Mononuclear cell (primary cell): ENCODE measurements around the gene SELENOI. TPM values are rescaled to one million over a fixed set of nuclear protein-coding genes. Genes with fewer than 3 reads are reported as not detected.
"Not testable (repeated sequence)": the region's sequence is repeated elsewhere in the genome, so short reads cannot be mapped to it uniquely, and the experiment has no call there.

Experiments
- H3K27me3 ChIP-seq: 2 replicates; pipeline ENCODE4 v1.6.0; 2011; ENCODE audit warnings: low read length, control low read depth; ENCODE audit not compliant: insufficient read depth
- H3K4me1 ChIP-seq: 2 replicates; pipeline ENCODE4 v1.5.1; 2011; ENCODE audit warnings: mild to moderate bottlenecking, low read length, control low read depth; ENCODE audit not compliant: insufficient read depth
- H3K4me3 ChIP-seq: 2 replicates; pipeline ENCODE4 v1.5.1; 2011; ENCODE audit warnings: mild to moderate bottlenecking, low read length, moderate library complexity
- H3K9me3 ChIP-seq: 2 replicates; pipeline ENCODE4 v1.5.1; 2011; ENCODE audit warnings: low read depth, mild to moderate bottlenecking, control low read depth, low read length
- total RNA-seq: library from RNA; depleted of rRNA; stranded (reverse); fragments of >200 nt; gene quantifications from one replicate; pipeline ENCODE4 v1.2.3, GENCODE V29; 2012

Gene SELENOI, protein sequence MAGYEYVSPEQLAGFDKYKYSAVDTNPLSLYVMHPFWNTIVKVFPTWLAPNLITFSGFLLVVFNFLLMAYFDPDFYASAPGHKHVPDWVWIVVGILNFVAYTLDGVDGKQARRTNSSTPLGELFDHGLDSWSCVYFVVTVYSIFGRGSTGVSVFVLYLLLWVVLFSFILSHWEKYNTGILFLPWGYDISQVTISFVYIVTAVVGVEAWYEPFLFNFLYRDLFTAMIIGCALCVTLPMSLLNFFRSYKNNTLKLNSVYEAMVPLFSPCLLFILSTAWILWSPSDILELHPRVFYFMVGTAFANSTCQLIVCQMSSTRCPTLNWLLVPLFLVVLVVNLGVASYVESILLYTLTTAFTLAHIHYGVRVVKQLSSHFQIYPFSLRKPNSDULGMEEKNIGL
- total RNA-seq: 27.3 TPM

DNA sequence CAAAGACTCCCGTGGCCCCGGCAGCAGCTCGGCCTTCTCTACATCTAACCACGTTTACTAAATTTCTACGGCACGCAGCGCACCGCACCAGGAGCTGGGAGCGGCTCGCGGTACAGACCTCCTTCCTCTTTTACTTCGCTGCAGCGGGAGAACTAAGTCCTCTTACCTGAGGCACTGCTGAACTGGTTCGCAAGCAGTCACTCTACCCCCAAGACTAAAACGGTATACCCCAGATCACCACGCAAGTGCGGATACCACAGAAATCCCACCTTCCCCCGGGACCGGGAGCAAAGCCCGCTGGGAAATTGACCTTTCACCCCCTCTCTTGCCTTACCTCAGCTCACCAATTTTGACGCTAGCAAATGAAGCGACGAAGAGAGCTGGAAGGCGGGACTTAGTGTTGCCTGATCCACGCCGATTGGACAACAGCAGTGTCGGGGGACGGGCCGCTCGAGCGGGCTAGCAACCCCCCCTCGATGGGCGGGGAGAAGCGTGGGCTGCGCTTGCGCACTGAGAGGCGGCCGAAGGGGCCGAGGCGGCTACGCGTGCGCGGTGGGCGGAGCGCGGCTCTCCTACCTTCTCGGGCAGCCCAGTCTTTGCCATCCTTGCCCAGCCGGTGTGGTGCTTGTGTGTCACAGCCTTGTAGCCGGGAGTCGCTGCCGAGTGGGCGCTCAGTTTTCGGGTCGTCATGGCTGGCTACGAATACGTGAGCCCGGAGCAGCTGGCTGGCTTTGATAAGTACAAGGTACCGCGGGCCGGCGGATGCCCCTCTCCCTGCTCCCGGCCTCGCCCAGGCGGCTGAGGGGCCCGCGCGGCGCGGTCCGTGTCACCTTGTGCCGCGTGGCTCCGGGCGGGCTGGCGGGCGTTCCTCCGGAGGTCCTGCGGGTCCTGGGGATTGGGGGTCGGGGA lies at the start of gene SELENOI:
TSS of gene SELENOI (plus strand) at position 599 of the 909 bp plus-strand sequence. CDS start at position 689, 90 bp downstream.
- no peaks in the 10 kb centered on the region for H3K9me3 ChIP-seq
- H3K4me3 ChIP-seq: peak within 1 kb of the TSS; percentile 70
- H3K4me1 ChIP-seq: peaks cover 28% of the 10 kb centered on the region
- H3K27me3 ChIP-seq: no peaks in the 10 kb centered on the region

DNA sequence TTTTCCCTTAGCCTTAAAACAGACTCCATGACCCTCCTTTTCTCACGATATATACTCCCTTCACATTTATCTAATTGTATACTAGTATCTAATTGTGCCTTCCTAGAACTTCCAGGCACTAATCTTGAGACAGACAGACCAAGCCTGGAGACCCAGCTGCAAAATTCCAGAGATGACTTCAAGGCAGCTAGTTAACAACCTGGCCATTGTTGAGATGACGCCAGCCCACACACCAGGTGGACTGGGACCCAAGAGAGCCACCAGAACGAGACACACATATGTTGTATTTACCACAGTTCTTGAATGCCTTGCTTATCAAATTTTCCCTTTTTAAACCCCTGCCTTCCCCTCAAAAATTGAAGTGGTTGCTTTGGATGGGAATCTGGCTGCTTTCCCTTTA lies 48.9 kb upstream of the SELENOI start:
- Histone ChIP-seq H3K4me1 (peaks cover 22% of the 10 kb centered on the region), H3K9me3 (no peaks in the 10 kb centered on the region), H3K27me3 (no peaks in the 10 kb centered on the region), H3K4me3 (no peak overlapping the region)

DNA sequence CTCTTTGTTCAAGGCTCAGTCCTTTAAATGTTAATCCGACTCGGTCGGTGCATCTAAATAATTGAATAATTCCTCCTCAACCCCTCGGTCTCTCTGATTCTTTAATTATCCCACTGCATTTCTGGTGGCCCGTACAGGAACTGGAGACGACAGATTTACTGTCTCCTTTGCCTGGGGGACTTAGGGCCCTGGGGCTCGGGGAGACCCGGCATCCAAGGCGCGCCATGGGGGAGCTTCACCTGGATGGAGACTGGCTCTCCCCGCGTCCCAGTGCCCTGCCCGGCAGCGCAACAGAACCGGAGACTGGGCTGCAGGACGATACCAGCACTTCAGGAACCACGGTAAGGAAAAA lies 47.7 kb upstream of the SELENOI start:
- H3K4me3 ChIP-seq: peak overlapping the region; percentile 90
- peaks cover 19% of the 10 kb centered on the region for H3K4me1 ChIP-seq
- H3K27me3 ChIP-seq: no peaks in the 10 kb centered on the region
- H3K9me3 ChIP-seq: no peaks in the 10 kb centered on the region

DNA sequence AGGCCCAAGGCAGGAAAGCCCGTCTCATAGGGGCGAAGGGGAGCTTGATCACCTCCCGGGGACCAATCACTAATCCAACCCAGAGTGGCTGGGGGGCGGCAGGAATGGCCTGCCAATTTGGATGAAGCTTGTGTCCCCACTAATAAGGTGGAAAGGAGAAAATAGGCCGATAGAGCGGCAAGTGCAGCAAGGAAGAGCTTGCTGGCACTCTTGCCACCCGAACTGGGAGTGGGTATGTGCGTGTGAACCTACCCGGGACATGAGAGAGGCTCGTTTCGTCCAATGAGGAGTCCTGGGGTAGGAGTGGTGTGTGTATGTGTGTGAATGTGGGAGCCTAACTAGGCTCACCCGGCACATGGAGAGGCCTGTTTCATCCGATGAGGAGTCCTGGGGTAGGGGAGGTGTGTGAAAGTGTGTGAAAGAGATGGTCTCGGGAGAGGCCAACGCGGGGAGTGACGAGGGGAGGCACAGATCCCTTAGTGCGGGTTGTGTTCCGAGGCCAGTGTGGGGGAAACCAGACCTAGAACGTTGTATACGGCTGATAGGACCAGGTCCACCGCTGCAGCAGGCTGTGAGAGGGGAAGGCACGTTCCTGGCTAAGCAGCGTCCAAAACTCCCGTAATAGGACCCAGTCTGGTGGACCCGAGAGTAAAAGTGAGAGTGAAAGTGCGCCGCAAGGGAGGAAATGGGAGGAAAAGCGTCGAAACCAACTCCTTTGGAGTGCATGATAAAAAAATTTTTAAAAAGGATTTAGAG lies 47.1 kb upstream of the SELENOI start:
- peaks cover 19% of the 10 kb centered on the region for H3K4me1 ChIP-seq
- peak overlapping the region; percentile 90 for H3K4me3 ChIP-seq
- H3K9me3 ChIP-seq: no peaks in the 10 kb centered on the region
- no peaks in the 10 kb centered on the region for H3K27me3 ChIP-seq

DNA sequence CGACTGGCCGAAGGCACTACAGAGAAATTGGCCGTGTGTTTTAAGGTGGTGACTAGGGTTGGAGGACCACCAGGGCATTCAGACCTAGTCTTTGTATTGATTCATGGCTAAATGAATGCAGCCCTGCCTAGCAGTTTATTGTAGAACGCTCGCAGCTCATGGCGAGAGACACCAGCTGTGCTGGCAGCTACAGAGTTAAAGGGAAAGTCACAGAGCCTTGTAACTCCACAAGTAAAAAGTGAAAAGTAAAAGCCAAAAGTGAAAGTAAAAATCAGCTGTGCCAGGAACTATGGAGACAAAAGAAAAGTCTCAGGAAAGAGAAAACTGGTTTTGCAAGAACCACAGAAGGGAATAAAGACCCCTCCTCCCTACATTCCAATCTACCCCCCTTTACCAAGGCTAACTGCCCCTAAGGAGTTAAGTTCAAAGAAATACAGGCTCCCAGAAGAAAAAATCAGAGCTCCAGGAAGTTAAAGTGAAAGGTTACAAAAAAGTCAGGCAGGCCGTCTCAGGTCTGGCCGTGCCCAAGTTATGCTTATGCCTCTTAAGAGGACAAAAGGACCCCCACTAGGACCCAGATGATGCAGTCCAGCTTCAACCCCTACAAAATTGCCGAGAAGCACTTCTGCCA lies 46.4 kb upstream of the SELENOI start:
- Histone ChIP-seq H3K9me3 (no peaks in the 10 kb centered on the region), H3K4me3 (peak overlapping the region; percentile 90), H3K4me1 (peaks cover 19% of the 10 kb centered on the region), H3K27me3 (no peaks in the 10 kb centered on the region)

DNA sequence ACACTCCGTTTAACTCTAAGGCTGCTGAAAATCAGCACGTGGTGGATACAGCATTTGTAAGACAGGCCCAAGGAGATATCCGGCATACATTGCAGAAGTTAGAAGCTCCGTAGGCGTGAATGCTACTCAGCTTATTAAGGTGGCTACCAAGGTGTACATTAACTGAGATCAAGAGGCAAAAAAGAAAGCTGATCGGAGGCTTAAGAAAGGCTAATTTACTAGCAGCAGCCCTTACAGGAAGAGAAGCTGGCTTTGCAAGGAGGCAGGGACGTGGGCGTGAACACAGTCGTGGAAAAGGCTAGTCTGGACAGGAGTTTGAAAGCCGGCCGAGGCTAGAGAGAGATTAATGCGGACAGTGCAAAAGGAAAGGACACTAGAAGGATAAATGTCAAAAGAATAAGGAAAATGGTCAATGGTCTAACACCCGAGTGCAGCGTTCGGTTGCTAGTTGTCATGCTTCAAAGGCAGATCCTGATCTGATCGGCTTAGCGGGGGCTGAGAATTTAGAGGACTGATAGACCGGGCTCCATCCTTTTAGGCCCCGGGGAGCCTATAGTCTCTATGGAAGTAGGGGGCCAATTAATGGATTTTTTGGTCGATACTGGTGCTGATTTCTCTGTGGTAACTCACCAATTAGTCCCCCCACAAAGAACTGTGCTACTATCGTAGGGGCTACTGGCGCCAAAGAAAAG lies 45.6 kb upstream of the SELENOI start:
- H3K9me3 ChIP-seq: no peaks in the 10 kb centered on the region
- peaks cover 19% of the 10 kb centered on the region for H3K4me1 ChIP-seq
- peak overlapping the region; percentile 90 for H3K4me3 ChIP-seq

DNA sequence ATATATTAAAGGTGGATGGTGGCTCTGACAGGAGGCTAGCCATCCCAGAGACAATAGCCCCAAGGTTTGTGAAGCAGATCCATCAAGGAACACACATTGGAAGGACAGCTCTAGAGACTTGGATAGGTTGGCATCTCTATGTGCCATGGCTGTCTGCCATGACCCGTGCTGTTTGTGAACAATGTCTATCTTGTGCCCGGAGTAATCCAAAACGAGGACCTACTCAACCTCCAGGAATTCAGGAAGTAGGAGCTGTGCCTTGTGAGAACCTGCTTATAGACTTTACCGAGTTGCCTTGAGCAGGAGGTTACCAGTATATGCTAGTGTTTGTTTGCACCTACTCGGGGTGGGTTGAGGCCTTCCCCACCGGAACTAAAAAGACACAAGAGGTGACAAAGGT lies 43.1 kb upstream of the SELENOI start:
- Histone ChIP-seq H3K4me1 (peaks cover 19% of the 10 kb centered on the region), H3K27me3 (no peaks in the 10 kb centered on the region), H3K9me3 (no peaks in the 10 kb centered on the region), H3K4me3 (no peak overlapping the region)

More for the DNA sequence above, 45.6 kb upstream of the SELENOI start:
- H3K27me3 ChIP-seq: no peaks in the 10 kb centered on the region

DNA sequence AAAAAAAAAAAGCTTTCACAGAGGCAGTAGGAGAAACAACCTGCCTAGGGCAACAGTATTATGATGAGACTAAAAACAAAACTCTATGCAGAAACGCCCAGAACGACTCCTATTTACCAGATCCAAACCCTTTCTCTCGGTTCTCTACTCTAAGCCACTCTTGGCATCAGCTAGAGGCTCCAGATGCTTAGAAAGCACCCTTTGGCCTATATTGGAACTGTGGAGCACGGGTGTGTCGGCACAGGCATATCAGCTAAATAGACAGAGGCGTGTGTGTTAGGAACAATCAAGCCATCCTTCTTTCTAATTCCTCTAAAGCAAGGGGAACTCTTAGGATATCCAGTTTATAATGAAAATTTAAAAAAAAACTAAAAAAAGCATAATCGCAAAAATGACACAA lies 40.8 kb upstream of the SELENOI start:
- H3K9me3 ChIP-seq, H3K4me1 ChIP-seq, H3K4me3 ChIP-seq, H3K27me3 ChIP-seq: not testable (repeated sequence)

DNA sequence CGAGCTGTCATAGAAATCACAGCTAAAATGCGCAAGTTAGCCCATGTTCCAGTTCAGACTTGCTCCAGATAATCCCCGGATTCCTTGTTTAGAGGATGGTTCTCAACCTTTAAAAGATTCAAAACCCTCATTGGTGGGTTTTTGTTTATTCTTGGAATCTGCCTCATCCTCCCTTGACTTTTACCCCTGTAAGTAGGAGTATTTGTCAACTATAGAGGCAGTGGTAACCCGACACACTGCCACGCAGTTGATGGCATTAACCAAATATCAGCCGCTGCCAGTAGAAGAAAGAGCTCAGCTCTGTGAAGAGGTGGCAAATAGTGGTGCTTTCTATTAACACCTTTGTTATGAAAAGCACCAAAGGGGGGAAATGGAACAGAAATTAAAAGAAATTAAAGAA lies 40.4 kb upstream of the SELENOI start:
- no peaks in the 10 kb centered on the region for H3K27me3 ChIP-seq
- no peak overlapping the region for H3K4me3 ChIP-seq
- no peaks in the 10 kb centered on the region for H3K9me3 ChIP-seq
- H3K4me1 ChIP-seq: peaks cover 1% of the 10 kb centered on the region

DNA sequence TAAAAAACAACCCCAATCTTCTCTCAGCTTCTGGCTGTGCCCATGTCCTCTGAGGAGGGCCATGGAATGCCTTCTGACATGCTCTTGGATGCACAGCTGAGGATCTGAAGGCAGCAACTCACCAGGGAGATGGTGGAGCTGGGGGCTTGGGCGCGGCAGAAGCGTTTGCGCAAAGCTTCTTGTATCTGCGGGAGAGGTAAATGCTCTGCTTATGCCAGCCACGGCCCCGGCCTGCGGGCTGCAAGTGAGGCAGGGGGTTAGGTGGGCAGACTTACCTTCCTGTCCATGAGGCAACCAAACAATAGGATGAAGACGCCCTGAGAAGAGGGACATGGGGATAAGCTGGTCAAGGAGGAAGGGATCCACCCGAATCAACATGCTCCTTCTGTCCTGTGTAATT lies 36.0 kb upstream of the SELENOI start:
- no peaks in the 10 kb centered on the region for H3K27me3 ChIP-seq
- no peak overlapping the region for H3K4me3 ChIP-seq
- no peaks in the 10 kb centered on the region for H3K9me3 ChIP-seq
- H3K4me1 ChIP-seq: no peaks in the 10 kb centered on the region

DNA sequence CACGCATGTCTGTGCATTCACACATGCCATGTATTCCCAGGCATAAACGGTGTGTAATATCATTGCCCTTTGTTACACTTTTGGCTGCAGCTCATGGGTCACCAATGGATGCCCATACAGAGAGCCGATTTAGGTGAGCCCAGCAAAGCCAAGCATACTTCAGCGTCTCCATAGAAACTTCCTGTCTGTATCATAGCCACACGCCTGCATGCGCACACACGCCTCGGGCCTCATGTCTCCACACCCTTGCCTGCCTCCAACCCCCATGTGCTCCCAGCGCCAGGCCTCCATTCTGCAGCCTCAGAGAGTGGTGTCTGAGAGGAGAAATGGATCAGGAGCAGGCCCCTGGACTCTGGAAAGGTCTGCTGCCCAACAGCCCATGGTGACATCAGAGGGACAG lies 33.5 kb upstream of the SELENOI start:
- no peak overlapping the region for H3K4me3 ChIP-seq
- H3K9me3 ChIP-seq: no peaks in the 10 kb centered on the region
- H3K27me3 ChIP-seq: no peaks in the 10 kb centered on the region
- no peaks in the 10 kb centered on the region for H3K4me1 ChIP-seq

DNA sequence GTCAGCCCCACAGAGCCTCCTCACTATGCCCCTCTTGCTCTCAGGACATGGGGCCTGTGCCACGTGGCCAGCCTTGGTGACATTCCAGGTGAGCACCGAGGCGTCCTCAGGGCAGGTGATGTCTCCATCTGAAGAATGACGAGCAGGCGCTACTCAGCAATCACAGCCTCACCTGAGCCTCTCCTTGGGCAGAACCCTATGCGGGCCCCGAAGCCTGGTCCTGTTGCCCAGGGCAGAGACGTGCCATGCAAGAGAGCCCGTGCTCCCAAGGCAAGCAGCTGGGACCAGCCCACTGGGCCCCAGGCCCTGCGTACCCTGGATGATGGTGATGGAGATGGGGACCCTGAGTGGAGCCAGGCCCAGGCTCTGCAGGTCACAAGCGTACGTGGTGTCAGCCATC lies 32.5 kb upstream of the SELENOI start:
- Histone ChIP-seq H3K27me3 (no peaks in the 10 kb centered on the region), H3K9me3 (no peaks in the 10 kb centered on the region), H3K4me1 (no peaks in the 10 kb centered on the region), H3K4me3 (no peak overlapping the region)

DNA sequence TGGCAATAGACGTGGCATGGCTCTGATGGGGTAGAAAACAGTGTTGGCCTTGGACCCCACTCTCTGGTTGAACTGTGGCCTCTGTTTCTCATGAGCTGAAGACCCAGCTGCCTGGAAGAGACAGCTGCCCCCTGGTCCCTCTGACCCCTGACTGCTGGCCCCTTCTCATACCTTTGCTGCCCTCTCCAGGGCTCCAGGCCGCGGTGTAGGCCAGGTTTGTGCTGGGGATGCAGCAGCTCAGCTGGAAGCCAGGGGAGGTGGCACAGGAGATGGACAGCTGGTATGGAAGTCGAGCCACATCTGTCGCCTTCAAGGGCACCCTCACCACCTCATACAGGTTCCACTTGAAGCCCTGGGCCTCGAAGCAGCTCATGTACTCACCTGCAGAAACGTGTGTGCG lies 31.7 kb upstream of the SELENOI start:
- Histone ChIP-seq H3K9me3 (no peaks in the 10 kb centered on the region), H3K4me1 (no peaks in the 10 kb centered on the region), H3K27me3 (no peaks in the 10 kb centered on the region), H3K4me3 (no peak overlapping the region)

DNA sequence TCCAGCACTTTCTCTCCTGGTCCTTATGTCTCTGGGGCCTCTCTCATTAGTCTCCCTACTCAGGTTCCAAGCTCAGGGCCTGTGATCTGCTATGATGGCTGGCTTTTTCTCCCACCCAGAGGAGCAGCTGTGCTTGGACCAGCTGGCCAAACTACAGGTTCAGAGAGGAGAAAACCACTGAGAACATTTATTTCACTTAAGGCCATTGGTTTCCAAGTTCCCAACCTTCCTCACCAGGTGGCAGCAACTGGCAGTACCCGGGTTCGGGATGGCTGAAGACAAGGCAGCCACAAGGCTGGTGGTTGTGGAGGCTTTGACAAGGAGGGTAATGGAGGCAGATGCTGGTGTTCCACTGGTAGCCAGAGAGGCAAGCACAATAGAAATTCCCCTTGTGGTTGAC lies 29.9 kb upstream of the SELENOI start:
- Histone ChIP-seq H3K27me3 (no peaks in the 10 kb centered on the region), H3K4me3 (no peak overlapping the region), H3K4me1 (no peaks in the 10 kb centered on the region), H3K9me3 (no peaks in the 10 kb centered on the region)
